K562 (cell line): ENCODE measurements around the gene MXRA7. TPM values are rescaled to one million over a fixed set of nuclear protein-coding genes. Genes with fewer than 3 reads are reported as not detected.

ENCODE experiments used
- CBX1 ChIP-seq: sonication (generic); IDR thresholded peaks from 2 replicates; pipeline ENCODE4 v1.6.1; 2016; ENCODE audit warnings: antibody characterized with exemption, low read depth, mild to moderate bottlenecking
- CBX2 ChIP-seq: fragments of 200-600 bp; sonication (generic); IDR thresholded peaks from one replicate; pipeline ENCODE4 v1.6.1; 2012; ENCODE audit warnings: mild to moderate bottlenecking, low read length, inconsistent platforms; ENCODE audit not compliant: insufficient read depth, poor library complexity, severe bottlenecking
- CC2D1A ChIP-seq: fragments of 450-650 bp; IDR thresholded peaks from 2 replicates; pipeline ENCODE4 v1.6.1; 2017; ENCODE audit warnings: mild to moderate bottlenecking
- CEBPB ChIP-seq: fragments of 450-650 bp; IDR thresholded peaks from 2 replicates; pipeline ENCODE4 v1.6.1; 2016; ENCODE audit warnings: missing genetic modification characterization, missing compliant biosample characterization
- CGGBP1 ChIP-seq: fragments of 250-450 bp; sonication (Bioruptor Pico); IDR thresholded peaks from 2 replicates; pipeline ENCODE4 v1.9.0; 2021; ENCODE audit warnings: mild to moderate bottlenecking
- CREB1 ChIP-seq, 2 experiments: sonication (generic) in 1 of 2; formaldehyde crosslinking in 1 of 2; IDR thresholded peaks; 2 replicates each; pipeline versions ENCODE4 v1.6.1 to v1.8.0; 2012 to 2022; ENCODE audit warnings: inconsistent platforms in 1 of 2, mild to moderate bottlenecking in 1 of 2, missing genetic modification reagents in 1 of 2, moderate library complexity in 1 of 2
- E2F6 ChIP-seq, 2 experiments: IDR thresholded peaks; 2 replicates each; pipeline ENCODE4 v1.6.1; 2011; ENCODE audit warnings: borderline replicate concordance in 1 of 2, control low read depth in 1 of 2, low read depth in 1 of 2, low read length in 1 of 2, mild to moderate bottlenecking in 1 of 2, mixed read lengths in 1 of 2, moderate library complexity in 1 of 2; ENCODE audit not compliant: insufficient read depth in 1 of 2, insufficient read length in 1 of 2, poor library complexity in 1 of 2, severe bottlenecking in 1 of 2; ENCODE audit errors: extremely low read depth in 1 of 2
- E2F8 ChIP-seq: fragments of 450-650 bp; IDR thresholded peaks from 2 replicates; pipeline ENCODE4 v1.7.1; 2018; ENCODE audit warnings: mild to moderate bottlenecking, low read depth; ENCODE audit not compliant: partially characterized antibody
- FOSL1 ChIP-seq: fragments of 200-800 bp; sonication (Bioruptor generic); conservative IDR thresholded peaks from 2 replicates; pipeline ENCODE4 v1.6.1; 2016; ENCODE audit warnings: missing genetic modification characterization, missing compliant biosample characterization
- MYNN ChIP-seq, 2 experiments: sonication (generic); formaldehyde crosslinking in 1 of 2; IDR thresholded peaks; 2 replicates each; pipeline versions ENCODE4 v1.5.0 to v1.6.1; 2016 to 2020; ENCODE audit warnings: antibody characterized with exemption in 1 of 2, missing genetic modification reagents in 1 of 2
- NFE2L1 ChIP-seq: fragments of 450-650 bp; IDR thresholded peaks from 2 replicates; pipeline ENCODE4 v1.6.1; 2016; ENCODE audit warnings: missing genetic modification characterization, low read depth, mild to moderate bottlenecking, missing compliant biosample characterization, moderate library complexity, borderline replicate concordance
- SETDB1 ChIP-seq: IDR thresholded peaks from one replicate; pipeline ENCODE4 v1.6.1; 2012; ENCODE audit warnings: low read length, control low read depth, inconsistent platforms
- SMC3 ChIP-seq: conservative IDR thresholded peaks from 2 replicates; pipeline ENCODE4 v1.6.1; 2011; ENCODE audit warnings: low read depth, low read length, improper control_type of control experiment; ENCODE audit not compliant: insufficient read depth
- TAL1 ChIP-seq: fragments of 450-650 bp; IDR thresholded peaks from 2 replicates; pipeline ENCODE4 v1.6.1; 2016; ENCODE audit warnings: mild to moderate bottlenecking
- VEZF1 ChIP-seq: fragments of 200-800 bp; sonication (Bioruptor generic); IDR thresholded peaks from 2 replicates; pipeline ENCODE4 v1.6.1; 2017; ENCODE audit warnings: missing genetic modification characterization, missing compliant biosample characterization
- ZBTB26 ChIP-seq: fragments of 450-650 bp; formaldehyde crosslinking; IDR thresholded peaks from 2 replicates; pipeline ENCODE4 v1.4.0; 2022; ENCODE audit warnings: missing genetic modification characterization
- ZNF277 ChIP-seq: fragments of 250-450 bp; sonication (Bioruptor Pico); IDR thresholded peaks from 2 replicates; pipeline ENCODE4 v1.8.0; 2022; ENCODE audit warnings: inconsistent platforms, mild to moderate bottlenecking, moderate library complexity, borderline replicate concordance
- polyA plus RNA-seq, 8 experiments: library from polyadenylated mRNA; depleted of rRNA in 4 of 8; stranded (reverse) in 5 of 8; unstranded in 3 of 8; fragments of >200 nt; fragmentation: Nextera tagmentation in 2 of 8; fragmentation: Illumina TruSeq in 1 of 8; extraction: Ambion mirVana in 2 of 8; extraction: Trizol in 1 of 8; gene quantifications; 2 replicates each; pipeline versions ENCODE4 v1.2.1 to v1.2.3, GENCODE V29; 2011 to 2014; ENCODE audit warnings: inconsistent platforms in 1 of 8, missing spikeins in 1 of 8
- total RNA-seq, 7 experiments: library from RNA; depleted of rRNA in 6 of 7; stranded (reverse); fragments of >200 nt in 6 of 7; fragmentation: Illumina TruSeq in 2 of 7; extraction: Trizol in 2 of 7; gene quantifications; 2 replicates each; pipeline versions ENCODE4 v1.2.1 to v1.2.3, GENCODE V29; 2011 to 2021; ENCODE audit warnings: low replicate concordance in 1 of 7

Gene MXRA7
- total and polyA plus RNA-seq, 9 of the 15 experiments (the other 6 are each of a cell fraction or from before 2014, with no cell fraction given), result 2.6 to 38.4 (median 14.3) TPM

GRCh38 chr17:76737676-76738467 lies 27.1 kb upstream of the MXRA7 start, which contains the start of gene MFSD11 (continued):
- peak; percentile 81; the same call in 1 of the 2 replicates for TF ChIP-seq VEZF1 (CRISPR knock-in tag)
- peak; percentile 63 for TF ChIP-seq CREB1 (IDR thresholded peaks at IDR 0.05)
- TF ChIP-seq CREB1 (CRISPR knock-in tag; IDR thresholded peaks at IDR 0.05), result peak; percentile 51; the same call in 1 of the 2 replicates
- TF ChIP-seq SETDB1, result no peak
- TF ChIP-seq ZNF277 (CRISPR knock-in tag), result no peak
- peak; percentile 98 for TF ChIP-seq FOSL1 (tag)
- TF ChIP-seq CGGBP1 (CRISPR knock-in tag), result no peak
- no peak for TF ChIP-seq NFE2L1 (tag)
- TF ChIP-seq CEBPB (tag), result no peak
- TF ChIP-seq ZBTB26 (CRISPR knock-in tag), result no peak
- no peak for TF ChIP-seq TAL1
- peak; percentile 44; the same call in 1 of the 2 replicates for TF ChIP-seq CBX1
- no peak for TF ChIP-seq CC2D1A
- TF ChIP-seq MYNN (IDR thresholded peaks at IDR 0.05), result no peak
- no peak for TF ChIP-seq MYNN (CRISPR knock-in tag; IDR thresholded peaks at IDR 0.05)
- no peak for TF ChIP-seq SMC3
- TF ChIP-seq CBX2, result no peak
- TF ChIP-seq E2F8, result no peak
- TF ChIP-seq E2F6 (IDR thresholded peaks at IDR 0.05; ENCODE audit: borderline replicate concordance in 1 of 2, extremely low read depth in 1 of 2, insufficient read depth in 1 of 2, insufficient read length in 1 of 2, low read depth in 1 of 2, low read length in 1 of 2, poor library complexity in 1 of 2, severe bottlenecking in 1 of 2), result peak; percentile 56 to 72
